HepG2 (cell line): Measurements from ENCODE around the gene TRERF1.

Source experiments
- ATF4 ChIP-seq, 2 experiments: fragments of 450-650 bp in 1 of 2; sonication (generic) in 1 of 2; formaldehyde crosslinking; IDR thresholded peaks; 2 replicates each; pipeline versions ENCODE4 v1.5.0 to v1.8.0; 2020 to 2022; ENCODE audit warnings: mild to moderate bottlenecking in 1 of 2, missing genetic modification reagents in 1 of 2
- POLR2AphosphoS5 ChIP-seq: IDR thresholded peaks from 2 replicates; pipeline ENCODE4 v1.6.1; 2012; ENCODE audit warnings: low read depth, low read length
- SETDB1 ChIP-seq: sonication (generic); formaldehyde crosslinking; IDR thresholded peaks from 2 replicates; pipeline ENCODE4 v1.5.1; 2020; ENCODE audit warnings: missing genetic modification reagents, mild to moderate bottlenecking, borderline replicate concordance
- SKIL ChIP-seq: sonication (generic); formaldehyde crosslinking; IDR thresholded peaks from 2 replicates; pipeline ENCODE4 v1.8.0; 2022; ENCODE audit warnings: missing genetic modification reagents, mild to moderate bottlenecking, moderate library complexity, borderline replicate concordance
- SRSF4 ChIP-seq: fragments of 200-400 bp; formaldehyde crosslinking; IDR thresholded peaks from one replicate; pipeline ENCODE4 v1.6.1; 2018; ENCODE audit warnings: mild to moderate bottlenecking, low read depth, low read length, moderate library complexity; ENCODE audit not compliant: poor library complexity, severe bottlenecking
- SRY ChIP-seq: sonication (generic); formaldehyde crosslinking; IDR thresholded peaks from 2 replicates; pipeline ENCODE4 v1.8.0; 2022; ENCODE audit warnings: mild to moderate bottlenecking, missing genetic modification reagents
- SYNCRIP ChIP-seq: fragments of 200-400 bp; formaldehyde crosslinking; IDR thresholded peaks from 2 replicates; pipeline ENCODE4 v1.6.1; 2018; ENCODE audit warnings: mild to moderate bottlenecking, low read depth, low read length; ENCODE audit not compliant: insufficient read depth
- ZBTB40 ChIP-seq, 2 experiments: fragments of 450-650 bp in 1 of 2; sonication (generic) in 1 of 2; formaldehyde crosslinking in 1 of 2; IDR thresholded peaks; 2 replicates each; pipeline versions ENCODE4 v1.6.1 to v1.8.0; 2016 to 2022; ENCODE audit warnings: antibody characterized with exemption in 1 of 2, mild to moderate bottlenecking in 1 of 2, missing genetic modification reagents in 1 of 2

GRCh38 chr6:42370323-42370985 is 81.3 kb downstream of the TRERF1 start:
- TF ChIP-seq ZBTB40 (IDR thresholded peaks at IDR 0.05) (no peak), ZBTB40 (CRISPR knock-in tag; IDR thresholded peaks at IDR 0.05) (no peak), SETDB1 (CRISPR knock-in tag) (no peak), POLR2AphosphoS5 (no peak), SRSF4 (no peak), SYNCRIP (no peak), SRY (no peak), ATF4 (CRISPR knock-in tag; IDR thresholded peaks at IDR 0.05) (no peak), SKIL (CRISPR knock-in tag) (no peak)
